Measurements from ENCODE around the gene ACTA2.

The ACTA2 gene

GRCh38 chr10:88952647-88953111 lies at the start of gene ACTA2:
Gene ACTA2 (minus strand): TSS chr10:88952773. CDS start chr10:88948930, 3,843 bp downstream.
- ATAC-seq = no peak

GRCh38 chr10:89001729-89002072 lies 49.1 kb upstream of the ACTA2 start:
- ATAC-seq = no peak

- peak; percentile 83 to 86 for ATAC-seq
Measured at GRCh38 chr10:89001024-89001728, 48.6 kb upstream of the ACTA2 start.

- ATAC-seq = no peak
Measured at GRCh38 chr10:88999625-89000024, 47.1 kb upstream of the ACTA2 start.

GRCh38 chr10:88996927-88997326 lies 44.4 kb upstream of the ACTA2 start:
- no peak for ATAC-seq

- ATAC-seq = no peak
Measured at GRCh38 chr10:88995156-88995876, 42.7 kb upstream of the ACTA2 start.

GRCh38 chr10:88994019-88994418 lies 41.4 kb upstream of the ACTA2 start:
- ATAC-seq = no peak

GRCh38 chr10:88992921-88993524 lies 40.5 kb upstream of the ACTA2 start:
- no peak for ATAC-seq

- ATAC-seq = peak; percentile 0 to 1
Measured at GRCh38 chr10:88991899-88992320, 39.3 kb upstream of the ACTA2 start.

GRCh38 chr10:88991161-88991898 lies 38.8 kb upstream of the ACTA2 start:
- ATAC-seq = peak; percentile 70 to 71

- ATAC-seq = peak; percentile 76 to 78
Measured at GRCh38 chr10:88990384-88991160, 38.0 kb upstream of the ACTA2 start, which contains the start of gene FAS. Gene FAS (plus strand): TSS chr10:88990798. CDS start chr10:88990877, 79 bp downstream.

GRCh38 chr10:88989824-88990383 lies 37.3 kb upstream of the ACTA2 start:
- peak in 1 of 2 donors; percentile 5 for ATAC-seq

GRCh38 chr10:88989423-88989822 lies 36.9 kb upstream of the ACTA2 start:
- ATAC-seq = no peak

- ATAC-seq = no peak
Measured at GRCh38 chr10:88987840-88988239, 35.3 kb upstream of the ACTA2 start.

GRCh38 chr10:88987243-88987725 lies 34.7 kb upstream of the ACTA2 start:
- no peak for ATAC-seq

GRCh38 chr10:88986549-88987242 lies 34.1 kb upstream of the ACTA2 start:
- no peak for ATAC-seq

GRCh38 chr10:88984525-88984924 lies 32.0 kb upstream of the ACTA2 start:
- peak; percentile 27 to 32 for ATAC-seq

- no peak for ATAC-seq
Measured at GRCh38 chr10:88983939-88984338, 31.4 kb upstream of the ACTA2 start.

- ATAC-seq = peak in 1 of 2 donors; percentile 42
Measured at GRCh38 chr10:88983206-88983605, 30.6 kb upstream of the ACTA2 start.

- no peak for ATAC-seq
Measured at GRCh38 chr10:88982366-88982765, 29.8 kb upstream of the ACTA2 start.

- no peak for ATAC-seq
Measured at GRCh38 chr10:88981435-88981834, 28.9 kb upstream of the ACTA2 start.

Measured in activated CD4-positive, CD25-positive, alpha-beta regulatory T cell treated with anti-CD3 and anti-CD28 coated beads, Interleukin-2, amount 50 U/mL, for 24 hours (primary cell).